DMS153 treated with DMSO at 0.1 percent for 48 hours (cell line): ENCODE data around the gene GNG8.

ENCODE experiments used
- DNase-seq: peaks from one replicate; lab custom pipeline; 2025; ENCODE audit not compliant: unreplicated experiment; lab: John Stamatoyannopoulos, UW

GNG8 gene

GRCh38 chr19:46603752-46604231, 32.2 kb downstream of the GNG8 start:
- no peak for DNase-seq

- DNase-seq, result no peak
Observed at GRCh38 chr19:46603195-46603637, 32.8 kb downstream of the GNG8 start.

- no peak for DNase-seq
Observed at GRCh38 chr19:46602392-46603194, 33.4 kb downstream of the GNG8 start.

DNA sequence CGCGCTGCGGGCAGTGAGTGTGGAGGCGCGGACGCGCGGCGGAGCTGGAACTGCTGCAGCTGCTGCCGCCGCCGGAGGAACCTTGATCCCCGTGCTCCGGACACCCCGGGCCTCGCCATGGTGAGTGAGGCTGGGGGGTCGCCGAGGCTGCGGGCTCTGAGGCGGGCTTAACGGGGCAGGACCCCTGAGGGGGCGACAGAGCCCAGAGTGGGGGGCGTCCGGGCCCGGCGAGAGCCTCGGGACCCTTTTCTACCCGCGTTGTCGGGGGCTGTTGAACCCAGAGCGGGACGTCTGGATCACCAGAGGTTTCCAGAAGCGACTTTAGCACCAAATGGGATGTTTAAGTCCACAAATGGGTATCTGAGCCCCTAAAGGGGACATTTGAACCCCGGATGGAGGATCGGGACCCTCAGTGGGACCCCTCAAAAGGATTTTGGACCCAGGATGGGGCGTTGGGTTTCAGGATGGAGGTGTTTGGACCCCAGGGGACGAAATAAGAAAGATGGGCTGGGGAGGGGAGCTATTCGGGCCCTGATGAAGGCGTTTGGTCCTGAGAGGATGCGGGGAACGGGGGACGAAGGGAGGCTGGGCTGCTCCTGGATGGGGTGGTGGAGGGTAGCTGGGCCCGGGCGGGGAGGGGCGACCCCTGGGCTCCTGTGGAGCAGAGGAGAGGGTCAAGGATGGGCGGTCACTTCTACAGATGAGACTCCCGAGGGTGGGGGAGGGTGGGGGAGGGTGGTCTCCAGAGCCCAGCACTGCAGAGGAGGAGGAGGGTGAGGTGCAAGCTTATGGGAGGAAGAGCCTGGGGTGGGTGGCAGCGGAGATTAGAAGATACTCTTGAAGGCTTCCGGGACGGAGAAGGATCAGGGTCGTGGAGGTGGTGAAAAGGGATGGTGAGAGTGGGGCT, 34.4 kb downstream of the GNG8 start, which contains the start of gene CALM3:
TSS of gene CALM3 (plus strand) at position 13 of the 907 bp plus-strand sequence. CDS start at position 118, 105 bp downstream.
- no peak for DNase-seq

DNA sequence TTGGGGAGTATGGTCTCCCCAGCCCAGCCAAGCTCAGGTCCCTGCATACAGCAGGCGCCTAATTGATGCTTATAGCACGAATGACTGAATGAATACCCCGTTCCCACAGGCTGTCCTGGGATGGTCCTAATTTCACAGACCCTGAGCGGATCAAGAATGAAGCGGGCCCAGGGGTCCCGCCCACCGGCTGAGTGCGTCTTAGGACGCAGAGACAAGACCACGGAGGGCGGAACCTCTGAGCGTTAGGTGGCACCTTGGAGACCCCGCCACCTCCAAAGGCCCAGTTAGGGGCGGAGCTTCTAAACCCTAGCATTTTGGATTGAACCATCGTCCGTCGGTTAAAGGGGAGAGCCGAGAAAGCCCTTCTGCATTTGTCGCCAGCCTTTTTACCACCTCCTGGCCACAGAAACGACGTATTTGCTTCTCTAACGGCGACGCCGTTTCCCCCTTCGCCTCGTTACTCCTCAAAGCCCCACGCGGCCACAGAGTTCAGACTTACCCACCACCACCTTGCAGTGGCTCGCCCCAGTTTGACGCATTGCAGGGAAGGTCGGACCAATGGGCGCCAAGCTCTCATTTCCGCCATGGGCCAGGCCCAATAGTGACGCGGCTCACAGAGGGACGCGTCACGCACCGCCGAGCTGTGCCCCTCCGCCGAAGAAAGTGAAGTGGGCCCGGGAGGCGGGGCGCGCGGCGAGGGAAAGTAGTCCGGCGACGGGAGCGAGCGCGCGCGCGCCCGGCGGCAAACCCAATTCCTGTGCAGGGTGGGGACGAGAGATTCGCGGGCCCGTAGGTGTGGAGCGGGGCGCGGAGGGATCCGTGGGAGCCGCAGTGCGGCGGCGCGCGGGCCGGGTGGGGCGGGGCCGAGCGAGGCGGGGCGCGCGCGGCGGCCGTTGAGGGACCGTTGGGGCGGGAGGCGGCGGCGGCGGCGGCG, 35.4 kb downstream of the GNG8 start:
- peak; percentile 98 for DNase-seq

DNA sequence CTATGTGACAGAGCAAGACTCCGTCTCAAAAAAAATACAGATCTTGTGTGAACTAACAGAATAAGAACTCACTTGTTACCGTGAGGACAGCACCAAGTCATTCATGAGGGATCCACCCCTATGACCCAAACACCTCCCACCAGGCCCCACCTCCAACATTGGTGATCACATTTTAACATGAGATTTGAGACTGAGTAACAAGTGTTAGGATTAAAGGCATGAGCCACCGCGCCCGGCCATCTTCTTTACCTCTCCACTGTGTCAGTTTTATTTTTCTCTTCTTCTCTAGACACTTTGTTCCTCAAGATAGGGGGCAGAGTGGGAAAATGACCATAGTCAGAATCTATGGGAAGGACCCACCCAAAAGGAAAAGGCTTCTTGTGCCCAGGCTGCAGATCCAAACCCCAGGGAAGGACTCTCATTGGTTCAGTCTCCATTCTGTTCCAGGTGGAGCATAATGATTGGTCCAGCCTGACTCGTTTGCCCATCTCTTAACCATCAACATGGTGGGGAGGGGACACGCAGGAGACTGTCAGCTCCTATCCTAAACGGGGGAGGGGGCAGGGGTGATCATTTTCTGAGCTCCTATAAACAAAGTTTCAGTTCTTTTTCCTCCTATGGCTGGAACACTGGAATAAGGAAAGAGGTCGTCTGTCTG, 36.2 kb downstream of the GNG8 start:
- DNase-seq, result no peak

- DNase-seq, result no peak
Observed at GRCh38 chr19:46598372-46598917, 37.6 kb downstream of the GNG8 start.

DNA sequence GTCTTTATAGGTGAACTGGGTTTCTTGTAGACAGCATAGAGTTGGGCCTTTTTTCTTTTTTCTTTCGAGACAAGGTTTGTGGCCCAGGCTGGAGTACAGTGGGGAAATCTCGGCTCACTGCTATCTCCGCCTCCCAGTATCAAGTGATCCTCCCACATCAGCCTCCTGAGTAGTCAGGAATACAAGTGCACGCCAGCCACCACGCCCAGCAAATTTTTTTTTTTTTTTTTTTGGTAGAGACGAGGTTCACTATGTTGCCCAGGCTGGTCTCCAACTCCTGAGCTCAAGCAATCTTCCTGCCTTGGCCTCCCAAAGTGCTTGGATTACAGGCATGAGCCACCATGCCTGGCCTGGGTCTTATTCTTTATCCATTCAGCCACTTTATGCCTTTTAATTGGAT, 40.0 kb downstream of the GNG8 start:
- no peak for DNase-seq

GRCh38 chr19:46591870-46592269, 44.1 kb downstream of the GNG8 start:
- DNase-seq, result no peak

DNA sequence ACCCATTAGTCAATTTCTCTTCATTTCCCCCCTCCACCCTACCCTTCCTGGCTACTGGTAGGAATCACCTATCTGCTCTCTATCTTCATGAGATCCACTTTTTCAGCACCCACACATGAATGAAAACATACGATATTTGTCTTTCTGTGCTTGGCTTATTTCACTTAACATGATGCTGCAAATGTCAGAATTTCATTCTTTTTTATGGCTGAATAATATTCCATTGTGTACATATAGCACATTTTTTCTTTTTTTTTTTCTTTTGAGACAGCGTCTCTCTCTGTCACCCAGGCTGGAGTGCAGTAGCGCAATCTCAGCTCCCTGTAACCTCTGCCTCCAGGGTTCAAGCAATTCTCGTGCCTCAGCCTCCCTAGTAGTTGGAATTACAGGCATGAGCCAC, 44.7 kb downstream of the GNG8 start:
- DNase-seq, result no peak

- DNase-seq, result no peak
Observed at GRCh38 chr19:46587861-46588260, 48.1 kb downstream of the GNG8 start.

DNA sequence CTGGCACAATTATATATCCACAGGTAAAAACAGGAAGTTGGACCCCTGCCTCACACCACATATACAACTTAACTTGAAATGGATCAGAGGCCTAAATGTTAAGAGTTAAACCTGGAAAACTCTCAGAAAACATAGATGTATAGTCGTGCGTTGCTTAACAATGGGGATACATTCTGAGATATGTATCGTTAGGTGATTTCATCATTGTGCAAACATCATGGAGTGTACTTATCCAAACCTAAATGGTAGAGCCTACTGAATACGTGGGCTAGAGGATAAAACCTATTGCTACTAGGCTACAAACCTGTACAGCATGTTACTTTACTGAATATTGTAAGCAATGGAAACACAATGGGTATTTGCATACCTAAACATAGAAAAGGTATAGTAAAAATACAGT, 49.7 kb downstream of the GNG8 start:
- no peak for DNase-seq

DNA sequence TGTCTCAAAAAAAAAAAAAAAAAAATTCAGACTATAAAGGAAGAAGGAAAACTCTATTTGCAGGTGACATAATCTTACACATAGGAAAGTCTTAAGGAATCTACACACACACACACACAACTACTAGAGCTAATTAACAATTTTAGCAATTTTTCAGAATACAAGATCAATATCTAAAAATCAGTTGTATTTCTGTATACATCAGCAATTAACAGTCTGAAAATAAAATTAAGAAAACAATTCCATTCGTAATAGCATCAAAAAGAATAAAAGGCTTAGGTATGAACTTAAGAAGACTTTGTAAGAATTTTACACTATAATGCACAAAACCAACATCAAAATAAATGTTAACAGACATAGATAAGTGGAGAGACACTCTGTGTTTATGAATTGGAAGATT, 50.5 kb downstream of the GNG8 start:
- no peak for DNase-seq
